ENCODE measurements around the gene SEMA3E.

The SEMA3E gene

DNA sequence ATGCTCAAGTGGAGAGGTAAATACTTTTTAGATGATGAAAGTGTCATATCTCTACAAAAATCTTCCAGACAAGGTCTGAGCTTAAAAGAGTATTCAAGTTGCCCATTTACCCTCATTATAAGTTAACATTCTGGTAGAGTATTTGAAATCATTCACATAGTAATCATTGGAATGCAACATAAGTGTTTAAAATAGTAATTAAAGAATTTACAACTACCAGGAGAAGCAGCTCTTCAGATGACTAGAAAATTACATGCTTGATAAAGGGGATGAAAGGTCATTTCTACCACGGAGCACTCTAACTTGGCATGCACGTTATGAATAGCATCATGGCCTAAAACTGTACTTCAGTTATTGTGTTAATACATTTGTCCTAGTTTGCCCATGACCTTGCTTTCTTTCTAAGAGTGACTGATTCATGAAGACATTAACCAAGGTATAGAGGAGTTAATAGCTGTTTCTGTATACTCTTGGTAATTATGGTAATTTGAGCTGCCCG, 120.0 kb downstream of the SEMA3E start:
- Mint-ChIP-seq H3K9me3 (no peaks in the 10 kb centered on the region), H3K4me1 (peaks cover 5% of the 10 kb centered on the region), H3K36me3 (ENCODE audit: low read depth) (no peaks in the 10 kb centered on the region), H3K27ac (no peak overlapping the region), H3K27me3 (ENCODE audit: low read depth, poor library complexity) (peaks cover 7% of the 10 kb centered on the region), H3K4me3 (no peak overlapping the region)
- no peak for DNase-seq
- TF ChIP-seq, protein P1, sequence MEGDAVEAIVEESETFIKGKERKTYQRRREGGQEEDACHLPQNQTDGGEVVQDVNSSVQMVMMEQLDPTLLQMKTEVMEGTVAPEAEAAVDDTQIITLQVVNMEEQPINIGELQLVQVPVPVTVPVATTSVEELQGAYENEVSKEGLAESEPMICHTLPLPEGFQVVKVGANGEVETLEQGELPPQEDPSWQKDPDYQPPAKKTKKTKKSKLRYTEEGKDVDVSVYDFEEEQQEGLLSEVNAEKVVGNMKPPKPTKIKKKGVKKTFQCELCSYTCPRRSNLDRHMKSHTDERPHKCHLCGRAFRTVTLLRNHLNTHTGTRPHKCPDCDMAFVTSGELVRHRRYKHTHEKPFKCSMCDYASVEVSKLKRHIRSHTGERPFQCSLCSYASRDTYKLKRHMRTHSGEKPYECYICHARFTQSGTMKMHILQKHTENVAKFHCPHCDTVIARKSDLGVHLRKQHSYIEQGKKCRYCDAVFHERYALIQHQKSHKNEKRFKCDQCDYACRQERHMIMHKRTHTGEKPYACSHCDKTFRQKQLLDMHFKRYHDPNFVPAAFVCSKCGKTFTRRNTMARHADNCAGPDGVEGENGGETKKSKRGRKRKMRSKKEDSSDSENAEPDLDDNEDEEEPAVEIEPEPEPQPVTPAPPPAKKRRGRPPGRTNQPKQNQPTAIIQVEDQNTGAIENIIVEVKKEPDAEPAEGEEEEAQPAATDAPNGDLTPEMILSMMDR (IDR thresholded peaks at IDR 0.05), result no peak

DNA sequence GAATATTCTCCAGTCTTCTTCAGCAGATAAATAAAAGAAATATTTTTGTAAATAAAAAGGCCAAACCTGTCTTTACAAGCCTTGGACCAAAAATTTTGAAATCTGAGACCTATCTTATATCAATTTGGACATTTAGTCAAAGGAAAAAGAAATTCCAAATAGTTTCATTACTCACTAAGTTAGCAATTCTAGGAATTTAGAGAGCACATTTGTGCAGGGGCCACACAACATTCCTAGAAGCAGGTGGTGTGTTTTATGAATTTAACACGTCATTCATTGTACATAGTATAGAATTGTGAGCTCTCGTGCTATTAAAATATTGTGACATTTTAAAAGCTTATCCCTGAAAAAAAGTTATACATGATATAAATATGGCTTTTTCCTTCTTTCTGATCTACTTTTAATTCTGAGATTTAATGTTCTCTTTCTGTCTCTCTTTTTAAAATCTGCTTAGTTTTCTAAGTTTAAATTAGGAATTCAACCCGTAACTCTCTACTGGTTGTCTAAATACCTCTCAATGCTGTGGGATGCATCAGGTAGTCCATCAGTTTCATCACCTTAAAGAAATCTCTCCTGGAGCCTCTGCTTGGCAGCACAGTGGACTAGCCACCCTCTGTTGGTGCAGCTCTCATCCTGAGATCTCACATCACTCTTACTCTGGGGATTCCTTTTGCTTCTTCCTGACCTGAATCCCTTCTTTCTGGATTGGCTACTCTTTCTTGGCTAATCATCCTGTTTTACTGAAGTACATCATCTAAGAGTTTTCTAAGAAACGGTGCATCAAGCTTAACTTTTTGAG, 124.5 kb downstream of the SEMA3E start:
- peaks cover 3% of the 10 kb centered on the region for H3K27me3 Mint-ChIP-seq (ENCODE audit: low read depth, poor library complexity)
- no peak for DNase-seq
- H3K36me3 Mint-ChIP-seq (ENCODE audit: low read depth), result no peaks in the 10 kb centered on the region
- H3K4me1 Mint-ChIP-seq, result peaks cover 5% of the 10 kb centered on the region
- H3K9me3 Mint-ChIP-seq, result no peaks in the 10 kb centered on the region
- no peak overlapping the region for H3K4me3 Mint-ChIP-seq
- TF ChIP-seq, protein P1 (IDR thresholded peaks at IDR 0.05), result no peak
- no peak overlapping the region for H3K27ac Mint-ChIP-seq

DNA sequence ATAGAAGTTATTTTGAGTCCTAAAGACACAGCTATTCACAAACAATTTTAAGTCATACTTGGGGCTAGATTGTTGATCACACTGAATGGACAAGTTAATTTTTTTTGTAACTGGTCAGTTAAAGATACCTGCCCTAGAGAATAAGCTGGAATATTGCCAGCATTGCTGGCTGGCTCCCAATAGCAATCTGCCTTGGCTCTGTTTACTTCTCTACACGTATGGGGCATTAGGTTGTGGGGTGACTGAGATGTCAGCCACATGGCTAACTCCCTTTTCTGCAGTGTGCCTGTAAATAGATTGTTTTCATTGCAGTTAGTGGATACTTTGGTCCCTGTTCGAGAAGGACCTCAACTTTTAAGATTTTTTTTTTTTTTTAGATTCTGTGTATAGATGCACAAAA, 128.2 kb downstream of the SEMA3E start:
- Mint-ChIP-seq H3K4me3 (no peak overlapping the region), H3K9me3 (no peaks in the 10 kb centered on the region), H3K36me3 (ENCODE audit: low read depth) (no peaks in the 10 kb centered on the region), H3K27me3 (ENCODE audit: low read depth, poor library complexity) (peaks cover 3% of the 10 kb centered on the region), H3K4me1 (peaks cover 11% of the 10 kb centered on the region), H3K27ac (no peak overlapping the region)
- TF ChIP-seq, protein P1 (IDR thresholded peaks at IDR 0.05), result no peak
- DNase-seq, result no peak

DNA sequence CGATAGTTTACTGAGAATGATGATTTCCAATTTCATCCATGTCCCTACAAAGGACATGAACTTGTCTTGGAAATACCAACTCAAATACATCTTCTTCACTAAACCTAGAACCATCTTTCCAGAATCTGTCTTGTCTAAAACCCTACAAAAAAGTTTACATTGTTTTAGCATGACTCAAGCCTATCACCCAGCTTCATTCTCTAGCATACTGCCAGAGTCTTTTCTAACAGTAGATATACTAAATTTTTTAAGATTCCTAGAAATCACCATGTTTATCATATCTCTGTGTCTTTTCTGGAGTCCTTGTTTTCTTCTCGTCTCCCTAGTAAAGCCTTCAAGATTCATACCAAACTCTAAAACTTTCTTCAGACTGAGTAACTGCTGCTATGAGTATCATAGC, 129.7 kb downstream of the SEMA3E start:
- Mint-ChIP-seq H3K36me3 (ENCODE audit: low read depth) (no peaks in the 10 kb centered on the region), H3K27ac (no peak overlapping the region), H3K4me3 (no peak overlapping the region), H3K27me3 (ENCODE audit: low read depth, poor library complexity) (no peaks in the 10 kb centered on the region), H3K9me3 (no peaks in the 10 kb centered on the region), H3K4me1 (peaks cover 11% of the 10 kb centered on the region)
- no peak for DNase-seq
- TF ChIP-seq, protein P1 (IDR thresholded peaks at IDR 0.05), result no peak

DNA sequence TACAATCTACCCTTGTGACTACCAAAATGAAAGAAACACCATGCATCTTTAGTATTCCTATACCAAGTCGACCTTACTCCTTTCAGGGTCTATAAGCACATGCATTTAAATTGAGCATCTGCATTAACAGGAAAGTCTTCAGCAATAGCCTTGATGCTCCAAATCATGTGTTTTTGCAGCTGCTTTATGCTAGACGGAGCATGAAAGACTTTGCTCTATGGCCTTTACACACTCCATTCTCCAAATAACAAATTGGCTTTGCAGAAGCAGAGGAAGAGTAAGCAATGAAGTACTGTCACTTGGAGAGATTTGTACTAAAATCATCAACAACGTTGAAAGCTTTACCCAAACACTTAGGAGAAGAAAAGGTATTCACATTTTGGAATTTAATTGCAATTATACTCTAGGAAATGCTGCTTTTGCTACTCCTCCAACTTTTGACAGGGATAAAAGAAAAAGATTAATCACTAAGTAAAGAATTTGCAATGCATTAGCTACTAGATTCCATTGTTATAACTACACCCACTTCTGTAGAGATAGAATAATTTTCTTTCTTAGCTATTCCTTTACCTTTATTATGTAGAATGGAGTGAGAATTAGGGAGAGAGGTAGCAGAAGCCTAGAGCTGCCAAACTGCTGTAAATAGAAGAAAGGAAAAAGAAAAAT, 131.8 kb downstream of the SEMA3E start:
- Mint-ChIP-seq H3K27ac (no peak overlapping the region), H3K27me3 (ENCODE audit: low read depth, poor library complexity) (no peaks in the 10 kb centered on the region), H3K36me3 (ENCODE audit: low read depth) (no peaks in the 10 kb centered on the region), H3K4me1 (peaks cover 11% of the 10 kb centered on the region), H3K9me3 (no peaks in the 10 kb centered on the region), H3K4me3 (no peak overlapping the region)
- TF ChIP-seq, protein P1 (IDR thresholded peaks at IDR 0.05), result no peak
- no peak for DNase-seq

Measured in nephron progenitor cell (in vitro differentiated cells).